ENCODE measurements around the gene NSUN6. TPM values are rescaled to one million over a fixed set of nuclear protein-coding genes. Genes with fewer than 3 reads are reported as not detected.

The NSUN6 gene
- total RNA-seq, 1 experiment from 2014 or later: 12.5 TPM

- DNase-seq (ENCODE audit: low read depth, low spot score): no peak
- RAD21 ChIA-PET (ENCODE audit: low non-redundant PET in 1 of 2, low total read pairs in 2 of 2, uncharacterized antibody in 2 of 2, unreplicated experiment in 2 of 2): no interaction called here
- H3K27ac ChIP-seq (ENCODE audit: low read depth, low read length): no peak overlapping the region
- H3K9me2 ChIP-seq (ENCODE audit: insufficient read depth): no peaks in the 10 kb centered on the region
- no peaks in the 10 kb centered on the region for H3K79me2 ChIP-seq (ENCODE audit: insufficient read depth, low read length)
- intact Hi-C loops (cut with micrococcal nuclease): no loop called here
- H4K20me1 ChIP-seq (ENCODE audit: insufficient read depth): no peaks in the 10 kb centered on the region; the same call in 1 of the 2 replicates
- H3K9ac ChIP-seq (ENCODE audit: low read length): no peak overlapping the region
- TF ChIP-seq ZBTB33 (IDR thresholded peaks at IDR 0.05; ENCODE audit: extremely low read depth, insufficient replicate concordance, low read length) (no peak), CTCF (IDR thresholded peaks at IDR 0.05 in 2 of 3, conservative IDR thresholded peaks at IDR 0.05 in 1 of 3; ENCODE audit: borderline replicate concordance in 1 of 3, insufficient read depth in 1 of 3, low read depth in 2 of 3, low read length in 2 of 3) (no peak), SIN3A (IDR thresholded peaks at IDR 0.05; ENCODE audit: low read depth) (no peak)
- no peak overlapping the region for H2AFZ ChIP-seq (ENCODE audit: low read depth, low read length, poor library complexity, severe bottlenecking)
- ATAC-seq: no peak
- no peaks in the 10 kb centered on the region for H3K4me1 ChIP-seq (ENCODE audit: control insufficient read depth in 1 of 2, insufficient read depth in 2 of 2, low read length in 2 of 2)
- no peak overlapping the region for H3K4me3 ChIP-seq (replicated peaks in 1 of 2; ENCODE audit: low read depth in 1 of 2, low read length in 2 of 2)
- H3K4me2 ChIP-seq (ENCODE audit: low read length): no peak overlapping the region
- POLR2A ChIA-PET: no interaction called here
- BruUV-seq (replicated peaks): no TSS peak
- CTCF ChIA-PET: no interaction called here
- no peaks in the 10 kb centered on the region; a peak in 2 of 4 replicates for H3K36me3 ChIP-seq (ENCODE audit: control insufficient read depth in 1 of 2, insufficient read depth in 2 of 2, low read length in 2 of 2)
- H3K27me3 ChIP-seq (ENCODE audit: insufficient read depth, low read length): no peaks in the 10 kb centered on the region
- H3K9me3 ChIP-seq (ENCODE audit: control insufficient read depth in 1 of 2, insufficient read depth in 1 of 2, low read depth in 1 of 2, low read length in 2 of 2): peaks cover 21 to 22% of the 10 kb centered on the region in 2 experiments; a peak in 2 of 4 replicates
Observed at GRCh38 chr10:18561861-18562551, 89.4 kb downstream of the NSUN6 start.
